ENCODE results near the gene MACROD1.

The MACROD1 gene

DNA sequence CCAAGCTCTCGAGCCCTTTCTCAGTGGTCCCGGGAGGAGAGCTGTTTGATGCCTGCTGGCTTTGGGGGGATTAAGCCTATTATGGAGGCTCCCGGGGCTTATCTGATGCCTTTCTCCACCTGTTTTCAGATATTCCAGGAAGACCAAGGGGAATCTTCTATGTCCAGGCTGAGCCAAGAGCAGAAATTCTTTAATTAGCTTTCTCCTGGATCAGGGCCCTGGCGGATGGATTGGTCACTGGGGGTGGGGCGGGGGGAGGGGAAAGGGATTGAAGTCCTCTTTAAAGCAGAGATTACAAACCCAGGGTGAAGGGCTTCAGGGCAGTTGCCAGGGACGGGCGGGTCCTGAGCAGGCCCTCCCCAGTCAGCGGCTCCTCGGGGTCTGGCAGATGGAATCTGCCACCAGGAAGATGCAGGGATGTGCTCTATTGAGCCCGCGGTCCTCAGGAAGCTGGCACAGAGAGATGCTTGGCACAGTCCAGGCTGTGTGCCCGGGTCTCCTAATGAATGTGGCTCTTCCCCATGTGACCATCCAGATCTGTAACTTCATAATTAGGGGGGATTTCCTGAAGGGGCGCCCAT is 33.6 kb downstream of the MACROD1 start:
- TF ChIP-seq, protein P1, sequence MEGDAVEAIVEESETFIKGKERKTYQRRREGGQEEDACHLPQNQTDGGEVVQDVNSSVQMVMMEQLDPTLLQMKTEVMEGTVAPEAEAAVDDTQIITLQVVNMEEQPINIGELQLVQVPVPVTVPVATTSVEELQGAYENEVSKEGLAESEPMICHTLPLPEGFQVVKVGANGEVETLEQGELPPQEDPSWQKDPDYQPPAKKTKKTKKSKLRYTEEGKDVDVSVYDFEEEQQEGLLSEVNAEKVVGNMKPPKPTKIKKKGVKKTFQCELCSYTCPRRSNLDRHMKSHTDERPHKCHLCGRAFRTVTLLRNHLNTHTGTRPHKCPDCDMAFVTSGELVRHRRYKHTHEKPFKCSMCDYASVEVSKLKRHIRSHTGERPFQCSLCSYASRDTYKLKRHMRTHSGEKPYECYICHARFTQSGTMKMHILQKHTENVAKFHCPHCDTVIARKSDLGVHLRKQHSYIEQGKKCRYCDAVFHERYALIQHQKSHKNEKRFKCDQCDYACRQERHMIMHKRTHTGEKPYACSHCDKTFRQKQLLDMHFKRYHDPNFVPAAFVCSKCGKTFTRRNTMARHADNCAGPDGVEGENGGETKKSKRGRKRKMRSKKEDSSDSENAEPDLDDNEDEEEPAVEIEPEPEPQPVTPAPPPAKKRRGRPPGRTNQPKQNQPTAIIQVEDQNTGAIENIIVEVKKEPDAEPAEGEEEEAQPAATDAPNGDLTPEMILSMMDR (IDR thresholded peaks at IDR 0.05; ENCODE audit: low read depth, low read length): no peak
- no peak overlapping the region for H3K4me3 ChIP-seq (ENCODE audit: low read depth, low read length)

DNA sequence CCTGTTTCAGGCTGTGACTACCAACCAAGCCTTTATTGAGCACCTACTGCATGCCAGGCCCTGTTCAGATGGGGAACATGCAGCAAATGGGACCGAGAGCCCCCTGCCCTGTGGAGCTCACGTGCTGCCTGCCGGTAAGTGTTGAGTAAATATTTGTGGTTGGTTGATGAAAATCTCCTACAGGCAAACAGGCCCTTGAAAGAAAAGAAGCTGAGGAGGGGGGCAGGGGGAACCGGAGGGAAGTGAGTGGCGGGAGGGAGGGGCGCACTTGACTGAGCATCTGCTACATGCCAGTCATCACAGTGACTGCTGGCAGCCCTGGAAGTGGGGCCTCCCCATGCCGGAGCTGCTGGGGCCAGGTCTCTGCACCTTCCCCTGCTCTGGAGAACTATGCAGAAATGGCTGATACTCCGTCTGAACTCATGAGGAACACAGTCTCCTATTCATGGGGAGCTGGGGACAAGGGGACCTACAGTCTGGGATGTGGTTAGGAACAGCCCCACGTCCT is 34.2 kb downstream of the MACROD1 start:
- H3K4me3 ChIP-seq (ENCODE audit: low read depth, low read length): no peak overlapping the region
- TF ChIP-seq, protein P1 (IDR thresholded peaks at IDR 0.05; ENCODE audit: low read depth, low read length): no peak

DNA sequence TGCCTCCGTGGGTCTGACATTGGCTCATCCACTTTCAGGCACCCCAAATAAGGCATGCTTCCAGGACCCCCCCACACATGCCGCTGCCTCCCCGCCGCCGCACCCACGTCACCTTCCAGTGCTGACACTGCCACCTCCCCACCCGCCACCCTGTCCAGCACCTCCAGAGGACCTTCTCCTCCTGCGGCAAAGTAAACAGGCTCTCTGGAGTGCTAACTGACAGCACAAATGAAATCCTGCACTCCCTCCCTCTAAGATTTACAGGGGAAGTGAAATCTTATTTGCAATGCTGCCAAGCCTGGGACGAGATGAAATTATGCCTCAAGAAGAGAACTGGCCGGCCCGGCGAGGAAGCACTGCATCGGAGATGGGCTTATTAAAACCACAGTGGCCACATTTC is 35.3 kb downstream of the MACROD1 start:
- H3K4me3 ChIP-seq (ENCODE audit: low read depth, low read length): no peak overlapping the region
- TF ChIP-seq, protein P1 (IDR thresholded peaks at IDR 0.05; ENCODE audit: low read depth, low read length): no peak

DNA sequence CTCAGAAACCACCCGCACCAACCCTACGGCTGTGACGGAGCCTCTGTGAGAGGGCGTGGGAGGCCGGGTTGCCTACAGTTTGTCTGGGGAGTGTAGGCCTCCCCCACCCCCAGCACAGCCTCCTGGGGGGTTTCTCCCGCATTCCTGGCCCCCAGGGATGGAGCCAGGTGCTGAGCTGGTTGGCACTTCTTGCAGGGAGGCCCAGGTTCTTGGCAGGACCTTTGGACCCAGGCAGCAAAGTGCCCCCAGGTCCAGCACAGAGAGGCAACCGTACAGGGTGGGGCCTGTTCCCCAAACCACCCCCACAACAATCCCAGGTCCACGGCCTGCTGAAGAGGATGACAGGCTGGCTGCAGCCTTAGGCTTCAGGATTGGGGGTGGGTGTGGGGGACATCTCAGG is 36.5 kb downstream of the MACROD1 start:
- no peak overlapping the region for H3K4me3 ChIP-seq (ENCODE audit: low read depth, low read length)
- TF ChIP-seq, protein P1 (IDR thresholded peaks at IDR 0.05; ENCODE audit: low read depth, low read length): no peak

DNA sequence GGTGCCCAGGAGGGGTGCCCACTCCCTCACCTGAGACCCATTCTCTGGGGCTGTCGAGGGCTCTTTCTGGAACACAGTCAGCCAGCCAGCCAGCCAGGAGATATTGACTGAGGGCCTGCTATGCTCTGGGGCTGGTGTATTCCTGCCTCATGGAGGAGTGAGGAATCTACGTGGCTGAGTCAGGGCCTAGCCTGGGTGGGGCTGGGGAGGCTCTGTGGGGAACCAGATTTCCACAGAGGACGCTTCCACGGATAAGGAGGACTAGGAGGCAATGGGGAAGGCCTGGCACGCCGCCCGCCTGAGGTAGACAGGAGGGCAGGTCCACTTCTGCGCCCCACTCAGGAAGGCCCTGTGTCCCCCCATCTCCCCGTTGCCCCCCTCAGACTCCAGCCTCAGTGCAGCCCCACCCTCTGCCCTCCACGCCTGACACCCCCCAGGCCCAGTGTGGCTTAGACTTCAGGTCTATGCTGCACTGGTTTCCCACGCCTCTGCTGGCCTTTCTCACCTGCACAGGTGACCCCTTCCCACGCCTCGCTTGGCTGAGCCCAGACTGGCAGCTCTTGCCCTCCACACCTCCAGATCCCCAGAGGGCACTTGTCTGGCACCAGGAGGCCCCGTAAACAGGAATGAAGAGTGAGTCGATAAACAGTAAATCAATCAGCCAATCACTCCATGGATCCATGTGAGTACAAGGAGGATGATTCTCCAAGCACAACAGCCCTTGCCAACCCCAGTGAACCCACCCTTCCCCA is 37.5 kb downstream of the MACROD1 start:
- H3K4me3 ChIP-seq (ENCODE audit: low read depth, low read length): no peak overlapping the region
- TF ChIP-seq, protein P1 (IDR thresholded peaks at IDR 0.05; ENCODE audit: low read depth, low read length): no peak

DNA sequence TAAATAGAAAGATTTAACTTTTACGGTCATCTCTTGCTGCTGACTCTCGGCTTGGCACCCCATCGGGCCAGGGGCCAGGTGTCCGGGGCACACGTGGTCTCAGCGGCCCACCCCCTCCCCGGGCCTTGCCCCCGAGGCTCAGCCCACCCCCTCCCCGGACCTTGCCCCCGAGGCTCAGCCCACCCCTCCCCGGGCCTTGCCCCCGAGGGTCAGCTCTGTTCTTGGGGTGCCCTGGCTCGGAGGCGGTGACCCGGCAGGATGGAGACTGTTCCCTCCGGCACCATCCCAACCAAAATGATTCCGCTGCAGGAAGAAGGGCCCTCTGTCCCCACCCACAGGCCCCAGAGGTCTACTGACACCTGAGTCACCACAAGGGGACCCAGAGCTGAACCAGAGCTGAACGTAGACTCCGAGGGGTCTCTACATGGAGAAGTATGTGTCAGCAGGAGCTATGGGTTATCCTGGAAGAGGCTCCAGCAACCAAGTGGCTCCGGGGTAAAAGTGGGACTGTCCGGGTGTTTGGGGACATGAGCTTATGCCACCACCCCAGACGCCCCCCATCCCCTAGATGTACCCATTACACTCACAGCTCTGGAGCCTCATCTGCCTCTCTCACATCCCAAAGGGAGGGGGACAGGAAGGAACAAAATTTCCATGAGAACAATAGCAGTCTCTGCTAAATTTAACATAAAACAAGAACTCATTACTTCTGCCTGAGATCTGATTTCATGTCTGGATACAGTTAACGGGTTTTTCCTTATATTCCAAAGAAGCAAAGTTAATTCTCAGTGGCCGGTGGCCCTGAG is 38.4 kb downstream of the MACROD1 start:
- no peak overlapping the region for H3K4me3 ChIP-seq (ENCODE audit: low read depth, low read length)
- TF ChIP-seq, protein P1 (IDR thresholded peaks at IDR 0.05; ENCODE audit: low read depth, low read length): no peak
